ENCODE results near the gene C1orf21. TPM values are rescaled to one million over a fixed set of nuclear protein-coding genes. Genes with fewer than 3 reads are reported as not detected.

Gene C1orf21
- total RNA-seq, 1 experiment from 2014 or later = 0.15 TPM

DNA sequence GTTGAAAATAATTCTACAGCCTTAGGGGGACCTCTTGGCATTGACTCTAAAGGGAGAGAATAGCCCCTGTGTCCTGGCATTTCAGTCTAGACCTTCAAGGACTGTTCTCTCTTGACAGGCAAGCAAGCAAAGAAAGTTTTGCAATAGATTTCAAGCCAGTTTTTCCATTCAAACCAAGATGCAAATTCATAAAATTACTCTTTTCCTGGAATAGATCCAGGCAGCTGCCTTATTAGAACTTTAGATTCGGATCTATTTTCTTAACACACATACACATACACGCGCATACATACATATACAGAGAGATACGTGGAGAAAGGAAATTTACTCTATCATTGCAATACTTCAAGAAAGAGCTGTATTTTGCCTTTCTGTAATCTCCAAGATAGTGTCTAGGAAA, 238.4 kb downstream of the C1orf21 start:
- in situ Hi-C loops (cut with HindIII; ENCODE audit: low pct_unique_long_range_greater_than_20kb, low sequenced_read_pairs) (no loop called here), intact Hi-C loops (cut with micrococcal nuclease; ENCODE audit: unreplicated experiment) (no loop called here)
- Histone ChIP-seq H3K27ac (ENCODE audit: low read length) (no peak overlapping the region), H3K4me3 (ENCODE audit: low read depth in 2 of 2, low read length in 2 of 2) (no peak overlapping the region), H3K4me1 (ENCODE audit: control insufficient read depth, insufficient read depth, low read length) (no peaks in the 10 kb centered on the region), H3K27me3 (ENCODE audit: control insufficient read depth, insufficient read depth, low read length) (no peaks in the 10 kb centered on the region; the same call in 1 of the 2 replicates), H3K9me3 (ENCODE audit: control insufficient read depth, insufficient read depth, low read depth, low read length) (no peaks in the 10 kb centered on the region), H3K36me3 (ENCODE audit: control insufficient read depth, insufficient read depth, low read length) (no peaks in the 10 kb centered on the region)
- DNase-seq (ENCODE audit: low read depth, low spot score) (no peak), ATAC-seq (no peak)
- ChIA-PET POLR2A (no interaction called here), CTCF (no interaction called here)
- TF ChIP-seq, protein P1, sequence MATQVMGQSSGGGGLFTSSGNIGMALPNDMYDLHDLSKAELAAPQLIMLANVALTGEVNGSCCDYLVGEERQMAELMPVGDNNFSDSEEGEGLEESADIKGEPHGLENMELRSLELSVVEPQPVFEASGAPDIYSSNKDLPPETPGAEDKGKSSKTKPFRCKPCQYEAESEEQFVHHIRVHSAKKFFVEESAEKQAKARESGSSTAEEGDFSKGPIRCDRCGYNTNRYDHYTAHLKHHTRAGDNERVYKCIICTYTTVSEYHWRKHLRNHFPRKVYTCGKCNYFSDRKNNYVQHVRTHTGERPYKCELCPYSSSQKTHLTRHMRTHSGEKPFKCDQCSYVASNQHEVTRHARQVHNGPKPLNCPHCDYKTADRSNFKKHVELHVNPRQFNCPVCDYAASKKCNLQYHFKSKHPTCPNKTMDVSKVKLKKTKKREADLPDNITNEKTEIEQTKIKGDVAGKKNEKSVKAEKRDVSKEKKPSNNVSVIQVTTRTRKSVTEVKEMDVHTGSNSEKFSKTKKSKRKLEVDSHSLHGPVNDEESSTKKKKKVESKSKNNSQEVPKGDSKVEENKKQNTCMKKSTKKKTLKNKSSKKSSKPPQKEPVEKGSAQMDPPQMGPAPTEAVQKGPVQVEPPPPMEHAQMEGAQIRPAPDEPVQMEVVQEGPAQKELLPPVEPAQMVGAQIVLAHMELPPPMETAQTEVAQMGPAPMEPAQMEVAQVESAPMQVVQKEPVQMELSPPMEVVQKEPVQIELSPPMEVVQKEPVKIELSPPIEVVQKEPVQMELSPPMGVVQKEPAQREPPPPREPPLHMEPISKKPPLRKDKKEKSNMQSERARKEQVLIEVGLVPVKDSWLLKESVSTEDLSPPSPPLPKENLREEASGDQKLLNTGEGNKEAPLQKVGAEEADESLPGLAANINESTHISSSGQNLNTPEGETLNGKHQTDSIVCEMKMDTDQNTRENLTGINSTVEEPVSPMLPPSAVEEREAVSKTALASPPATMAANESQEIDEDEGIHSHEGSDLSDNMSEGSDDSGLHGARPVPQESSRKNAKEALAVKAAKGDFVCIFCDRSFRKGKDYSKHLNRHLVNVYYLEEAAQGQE (IDR thresholded peaks at IDR 0.05; ENCODE audit: insufficient read depth in 1 of 2, low read depth in 2 of 2, low read length in 1 of 2) = no peak
- TF ChIP-seq POLR2AphosphoS5 (IDR thresholded peaks at IDR 0.05; ENCODE audit: low read depth, low read length) (no peak), SIN3A (IDR thresholded peaks at IDR 0.05; ENCODE audit: borderline replicate concordance, insufficient read depth, low read depth, low read length) (no peak), TCF7L2 (IDR thresholded peaks at IDR 0.05; ENCODE audit: low read depth, low read length) (no peak)
- TF ChIP-seq, protein P2, sequence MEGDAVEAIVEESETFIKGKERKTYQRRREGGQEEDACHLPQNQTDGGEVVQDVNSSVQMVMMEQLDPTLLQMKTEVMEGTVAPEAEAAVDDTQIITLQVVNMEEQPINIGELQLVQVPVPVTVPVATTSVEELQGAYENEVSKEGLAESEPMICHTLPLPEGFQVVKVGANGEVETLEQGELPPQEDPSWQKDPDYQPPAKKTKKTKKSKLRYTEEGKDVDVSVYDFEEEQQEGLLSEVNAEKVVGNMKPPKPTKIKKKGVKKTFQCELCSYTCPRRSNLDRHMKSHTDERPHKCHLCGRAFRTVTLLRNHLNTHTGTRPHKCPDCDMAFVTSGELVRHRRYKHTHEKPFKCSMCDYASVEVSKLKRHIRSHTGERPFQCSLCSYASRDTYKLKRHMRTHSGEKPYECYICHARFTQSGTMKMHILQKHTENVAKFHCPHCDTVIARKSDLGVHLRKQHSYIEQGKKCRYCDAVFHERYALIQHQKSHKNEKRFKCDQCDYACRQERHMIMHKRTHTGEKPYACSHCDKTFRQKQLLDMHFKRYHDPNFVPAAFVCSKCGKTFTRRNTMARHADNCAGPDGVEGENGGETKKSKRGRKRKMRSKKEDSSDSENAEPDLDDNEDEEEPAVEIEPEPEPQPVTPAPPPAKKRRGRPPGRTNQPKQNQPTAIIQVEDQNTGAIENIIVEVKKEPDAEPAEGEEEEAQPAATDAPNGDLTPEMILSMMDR (IDR thresholded peaks at IDR 0.05) = no peak
- no TSS peak for BruUV-seq (replicated peaks)

DNA sequence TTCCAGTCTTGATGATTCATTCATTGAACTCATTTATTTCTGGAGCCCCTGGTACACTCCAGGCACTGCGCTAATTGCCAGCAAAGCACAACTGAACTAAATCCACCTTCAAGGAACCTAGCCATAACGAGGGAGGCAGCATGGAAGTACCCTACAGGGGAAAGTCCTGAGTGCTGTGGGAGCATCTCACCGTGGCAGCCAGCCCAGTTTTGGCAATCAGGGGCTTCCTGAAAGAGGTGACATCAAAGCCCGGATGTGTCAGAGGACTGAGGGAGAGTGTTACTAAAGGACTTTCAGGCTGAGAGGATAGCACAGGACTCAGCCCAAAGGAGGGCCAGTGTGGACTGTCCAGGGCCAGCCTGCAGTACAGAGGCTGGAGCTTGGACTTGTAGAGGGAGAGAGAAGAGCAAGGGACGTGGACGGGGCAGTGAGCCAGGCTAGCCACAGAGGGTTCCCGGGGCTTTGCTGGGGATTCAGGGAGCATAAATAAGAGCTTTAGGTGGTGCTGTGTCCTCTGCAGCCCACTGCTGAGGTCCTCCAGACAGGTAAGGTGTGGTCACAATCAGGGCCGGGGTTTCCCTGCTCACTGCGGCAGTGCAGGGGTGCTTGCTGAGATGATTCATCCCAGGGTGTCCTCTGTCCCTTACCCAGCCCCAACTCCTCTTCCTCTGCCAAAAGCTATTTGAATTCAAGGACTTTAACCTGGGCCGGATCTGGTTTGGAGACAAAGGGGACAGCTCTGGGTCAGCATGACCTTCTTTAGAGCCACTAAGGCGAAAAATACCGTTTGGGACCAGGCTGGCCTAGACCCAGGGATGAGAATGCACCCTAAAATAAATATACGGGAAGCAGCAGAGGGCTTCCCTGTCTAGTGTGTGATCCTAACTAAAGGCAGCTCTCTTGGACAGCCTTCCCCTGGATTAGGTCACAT, 239.5 kb downstream of the C1orf21 start:
- TF ChIP-seq SIN3A (IDR thresholded peaks at IDR 0.05; ENCODE audit: borderline replicate concordance, insufficient read depth, low read depth, low read length) (no peak), POLR2AphosphoS5 (IDR thresholded peaks at IDR 0.05; ENCODE audit: low read depth, low read length) (no peak), TCF7L2 (IDR thresholded peaks at IDR 0.05; ENCODE audit: low read depth, low read length) (no peak)
- TF ChIP-seq, protein P2 (IDR thresholded peaks at IDR 0.05) = no peak
- TF ChIP-seq, protein P1 (IDR thresholded peaks at IDR 0.05; ENCODE audit: insufficient read depth in 1 of 2, low read depth in 2 of 2, low read length in 1 of 2) = no peak
- no peak for ATAC-seq
- H3K9me3 ChIP-seq (ENCODE audit: control insufficient read depth, insufficient read depth, low read depth, low read length) = no peaks in the 10 kb centered on the region
- no peak overlapping the region for H3K4me3 ChIP-seq (ENCODE audit: low read depth in 2 of 2, low read length in 2 of 2)
- no peaks in the 10 kb centered on the region for H3K36me3 ChIP-seq (ENCODE audit: control insufficient read depth, insufficient read depth, low read length)
- CTCF ChIA-PET = no interaction called here
- POLR2A ChIA-PET = no interaction called here
- no peaks in the 10 kb centered on the region; the same call in 1 of the 2 replicates for H3K27me3 ChIP-seq (ENCODE audit: control insufficient read depth, insufficient read depth, low read length)
- intact Hi-C loops (cut with micrococcal nuclease; ENCODE audit: unreplicated experiment) (no loop called here), in situ Hi-C loops (cut with HindIII; ENCODE audit: low pct_unique_long_range_greater_than_20kb, low sequenced_read_pairs) (no loop called here)
- no peak overlapping the region for H3K27ac ChIP-seq (ENCODE audit: low read length)
- H3K4me1 ChIP-seq (ENCODE audit: control insufficient read depth, insufficient read depth, low read length) = no peaks in the 10 kb centered on the region
- BruUV-seq (replicated peaks) = no TSS peak
- DNase-seq (ENCODE audit: low read depth, low spot score) = no peak

Data from Panc1 (cell line).